Measurements from ENCODE around the gene DHRS2. TPM values are rescaled to one million over a fixed set of nuclear protein-coding genes. Genes with fewer than 3 reads are reported as not detected.

The DHRS2 gene
- total and polyA plus RNA-seq, 2 of the 13 experiments (the other 11 are each of a cell fraction or from before 2014, with no cell fraction given) = 1,621 to 3,021 TPM

DNA sequence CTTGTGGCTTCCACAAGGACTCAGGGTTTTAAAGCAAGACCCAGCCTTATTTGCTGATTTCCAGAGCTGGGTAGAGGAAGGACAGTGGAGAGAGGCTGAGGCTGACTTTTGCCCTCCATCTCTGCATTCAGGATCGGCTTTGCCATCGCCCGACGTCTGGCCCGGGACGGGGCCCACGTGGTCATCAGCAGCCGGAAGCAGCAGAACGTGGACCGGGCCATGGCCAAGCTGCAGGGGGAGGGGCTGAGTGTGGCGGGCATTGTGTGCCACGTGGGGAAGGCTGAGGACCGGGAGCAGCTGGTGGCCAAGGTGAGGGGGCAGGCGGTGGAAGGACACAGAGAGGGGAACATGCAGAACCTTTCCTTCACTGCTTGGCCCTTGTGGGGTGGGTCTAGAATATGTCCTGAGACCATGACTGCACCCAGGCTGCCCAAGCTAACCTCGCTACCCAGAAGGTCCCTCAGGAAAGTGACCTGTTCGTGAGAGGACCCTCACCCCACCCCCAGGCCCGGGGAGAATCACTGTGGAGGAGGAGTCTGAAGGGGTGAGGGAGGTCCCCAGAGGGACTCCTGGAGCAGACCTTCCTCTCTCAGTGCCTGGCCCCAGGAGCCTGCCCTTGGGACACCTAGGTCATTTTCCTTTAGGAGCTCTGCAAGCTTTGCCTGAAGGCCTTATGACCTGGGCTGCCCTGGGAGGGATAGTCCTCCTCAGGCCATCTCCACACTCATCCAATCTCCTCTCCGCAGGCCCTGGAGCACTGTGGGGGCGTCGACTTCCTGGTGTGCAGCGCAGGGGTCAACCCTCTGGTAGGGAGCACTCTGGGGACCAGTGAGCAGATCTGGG lies 3.1 kb downstream of the DHRS2 start (continued):
- TF ChIP-seq, protein P1, sequence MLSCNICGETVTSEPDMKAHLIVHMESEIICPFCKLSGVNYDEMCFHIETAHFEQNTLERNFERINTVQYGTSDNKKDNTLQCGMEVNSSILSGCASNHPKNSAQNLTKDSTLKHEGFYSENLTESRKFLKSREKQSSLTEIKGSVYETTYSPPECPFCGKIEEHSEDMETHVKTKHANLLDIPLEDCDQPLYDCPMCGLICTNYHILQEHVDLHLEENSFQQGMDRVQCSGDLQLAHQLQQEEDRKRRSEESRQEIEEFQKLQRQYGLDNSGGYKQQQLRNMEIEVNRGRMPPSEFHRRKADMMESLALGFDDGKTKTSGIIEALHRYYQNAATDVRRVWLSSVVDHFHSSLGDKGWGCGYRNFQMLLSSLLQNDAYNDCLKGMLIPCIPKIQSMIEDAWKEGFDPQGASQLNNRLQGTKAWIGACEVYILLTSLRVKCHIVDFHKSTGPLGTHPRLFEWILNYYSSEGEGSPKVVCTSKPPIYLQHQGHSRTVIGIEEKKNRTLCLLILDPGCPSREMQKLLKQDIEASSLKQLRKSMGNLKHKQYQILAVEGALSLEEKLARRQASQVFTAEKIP (CRISPR knock-in tag; IDR thresholded peaks at IDR 0.05; ENCODE audit: borderline replicate concordance) = no peak
- TF ChIP-seq ZNF766 (CRISPR knock-in tag; IDR thresholded peaks at IDR 0.05; ENCODE audit: borderline replicate concordance) (no peak), RCOR2 (CRISPR knock-in tag; IDR thresholded peaks at IDR 0.05) (no peak), SP4 (CRISPR knock-in tag; IDR thresholded peaks at IDR 0.05) (no peak), RNF219 (CRISPR knock-in tag; IDR thresholded peaks at IDR 0.05) (no peak), CHCHD3 (CRISPR knock-in tag; IDR thresholded peaks at IDR 0.05) (peak; percentile 95), ZMYM4 (CRISPR knock-in tag; IDR thresholded peaks at IDR 0.05) (peak; percentile 71)
- TF ChIP-seq, protein P2, sequence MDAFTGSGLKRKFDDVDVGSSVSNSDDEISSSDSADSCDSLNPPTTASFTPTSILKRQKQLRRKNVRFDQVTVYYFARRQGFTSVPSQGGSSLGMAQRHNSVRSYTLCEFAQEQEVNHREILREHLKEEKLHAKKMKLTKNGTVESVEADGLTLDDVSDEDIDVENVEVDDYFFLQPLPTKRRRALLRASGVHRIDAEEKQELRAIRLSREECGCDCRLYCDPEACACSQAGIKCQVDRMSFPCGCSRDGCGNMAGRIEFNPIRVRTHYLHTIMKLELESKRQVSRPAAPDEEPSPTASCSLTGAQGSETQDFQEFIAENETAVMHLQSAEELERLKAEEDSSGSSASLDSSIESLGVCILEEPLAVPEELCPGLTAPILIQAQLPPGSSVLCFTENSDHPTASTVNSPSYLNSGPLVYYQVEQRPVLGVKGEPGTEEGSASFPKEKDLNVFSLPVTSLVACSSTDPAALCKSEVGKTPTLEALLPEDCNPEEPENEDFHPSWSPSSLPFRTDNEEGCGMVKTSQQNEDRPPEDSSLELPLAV (CRISPR knock-in tag; conservative IDR thresholded peaks at IDR 0.05; ENCODE audit: low read depth) = no peak
- TF ChIP-seq, protein P3, sequence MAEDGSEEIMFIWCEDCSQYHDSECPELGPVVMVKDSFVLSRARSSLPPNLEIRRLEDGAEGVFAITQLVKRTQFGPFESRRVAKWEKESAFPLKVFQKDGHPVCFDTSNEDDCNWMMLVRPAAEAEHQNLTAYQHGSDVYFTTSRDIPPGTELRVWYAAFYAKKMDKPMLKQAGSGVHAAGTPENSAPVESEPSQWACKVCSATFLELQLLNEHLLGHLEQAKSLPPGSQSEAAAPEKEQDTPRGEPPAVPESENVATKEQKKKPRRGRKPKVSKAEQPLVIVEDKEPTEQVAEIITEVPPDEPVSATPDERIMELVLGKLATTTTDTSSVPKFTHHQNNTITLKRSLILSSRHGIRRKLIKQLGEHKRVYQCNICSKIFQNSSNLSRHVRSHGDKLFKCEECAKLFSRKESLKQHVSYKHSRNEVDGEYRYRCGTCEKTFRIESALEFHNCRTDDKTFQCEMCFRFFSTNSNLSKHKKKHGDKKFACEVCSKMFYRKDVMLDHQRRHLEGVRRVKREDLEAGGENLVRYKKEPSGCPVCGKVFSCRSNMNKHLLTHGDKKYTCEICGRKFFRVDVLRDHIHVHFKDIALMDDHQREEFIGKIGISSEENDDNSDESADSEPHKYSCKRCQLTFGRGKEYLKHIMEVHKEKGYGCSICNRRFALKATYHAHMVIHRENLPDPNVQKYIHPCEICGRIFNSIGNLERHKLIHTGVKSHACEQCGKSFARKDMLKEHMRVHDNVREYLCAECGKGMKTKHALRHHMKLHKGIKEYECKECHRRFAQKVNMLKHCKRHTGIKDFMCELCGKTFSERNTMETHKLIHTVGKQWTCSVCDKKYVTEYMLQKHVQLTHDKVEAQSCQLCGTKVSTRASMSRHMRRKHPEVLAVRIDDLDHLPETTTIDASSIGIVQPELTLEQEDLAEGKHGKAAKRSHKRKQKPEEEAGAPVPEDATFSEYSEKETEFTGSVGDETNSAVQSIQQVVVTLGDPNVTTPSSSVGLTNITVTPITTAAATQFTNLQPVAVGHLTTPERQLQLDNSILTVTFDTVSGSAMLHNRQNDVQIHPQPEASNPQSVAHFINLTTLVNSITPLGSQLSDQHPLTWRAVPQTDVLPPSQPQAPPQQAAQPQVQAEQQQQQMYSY (CRISPR knock-in tag; IDR thresholded peaks at IDR 0.05) = no peak
- TF ChIP-seq, protein P4, sequence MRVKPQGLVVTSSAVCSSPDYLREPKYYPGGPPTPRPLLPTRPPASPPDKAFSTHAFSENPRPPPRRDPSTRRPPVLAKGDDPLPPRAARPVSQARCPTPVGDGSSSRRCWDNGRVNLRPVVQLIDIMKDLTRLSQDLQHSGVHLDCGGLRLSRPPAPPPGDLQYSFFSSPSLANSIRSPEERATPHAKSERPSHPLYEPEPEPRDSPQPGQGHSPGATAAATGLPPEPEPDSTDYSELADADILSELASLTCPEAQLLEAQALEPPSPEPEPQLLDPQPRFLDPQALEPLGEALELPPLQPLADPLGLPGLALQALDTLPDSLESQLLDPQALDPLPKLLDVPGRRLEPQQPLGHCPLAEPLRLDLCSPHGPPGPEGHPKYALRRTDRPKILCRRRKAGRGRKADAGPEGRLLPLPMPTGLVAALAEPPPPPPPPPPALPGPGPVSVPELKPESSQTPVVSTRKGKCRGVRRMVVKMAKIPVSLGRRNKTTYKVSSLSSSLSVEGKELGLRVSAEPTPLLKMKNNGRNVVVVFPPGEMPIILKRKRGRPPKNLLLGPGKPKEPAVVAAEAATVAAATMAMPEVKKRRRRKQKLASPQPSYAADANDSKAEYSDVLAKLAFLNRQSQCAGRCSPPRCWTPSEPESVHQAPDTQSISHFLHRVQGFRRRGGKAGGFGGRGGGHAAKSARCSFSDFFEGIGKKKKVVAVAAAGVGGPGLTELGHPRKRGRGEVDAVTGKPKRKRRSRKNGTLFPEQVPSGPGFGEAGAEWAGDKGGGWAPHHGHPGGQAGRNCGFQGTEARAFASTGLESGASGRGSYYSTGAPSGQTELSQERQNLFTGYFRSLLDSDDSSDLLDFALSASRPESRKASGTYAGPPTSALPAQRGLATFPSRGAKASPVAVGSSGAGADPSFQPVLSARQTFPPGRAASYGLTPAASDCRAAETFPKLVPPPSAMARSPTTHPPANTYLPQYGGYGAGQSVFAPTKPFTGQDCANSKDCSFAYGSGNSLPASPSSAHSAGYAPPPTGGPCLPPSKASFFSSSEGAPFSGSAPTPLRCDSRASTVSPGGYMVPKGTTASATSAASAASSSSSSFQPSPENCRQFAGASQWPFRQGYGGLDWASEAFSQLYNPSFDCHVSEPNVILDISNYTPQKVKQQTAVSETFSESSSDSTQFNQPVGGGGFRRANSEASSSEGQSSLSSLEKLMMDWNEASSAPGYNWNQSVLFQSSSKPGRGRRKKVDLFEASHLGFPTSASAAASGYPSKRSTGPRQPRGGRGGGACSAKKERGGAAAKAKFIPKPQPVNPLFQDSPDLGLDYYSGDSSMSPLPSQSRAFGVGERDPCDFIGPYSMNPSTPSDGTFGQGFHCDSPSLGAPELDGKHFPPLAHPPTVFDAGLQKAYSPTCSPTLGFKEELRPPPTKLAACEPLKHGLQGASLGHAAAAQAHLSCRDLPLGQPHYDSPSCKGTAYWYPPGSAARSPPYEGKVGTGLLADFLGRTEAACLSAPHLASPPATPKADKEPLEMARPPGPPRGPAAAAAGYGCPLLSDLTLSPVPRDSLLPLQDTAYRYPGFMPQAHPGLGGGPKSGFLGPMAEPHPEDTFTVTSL (CRISPR knock-in tag; IDR thresholded peaks at IDR 0.05; ENCODE audit: borderline replicate concordance) = no peak

All from HepG2 (cell line).